ENCODE measurements around the gene DPCD. TPM values are rescaled to one million over a fixed set of nuclear protein-coding genes. Genes with fewer than 3 reads are reported as not detected.

The DPCD gene
- total and polyA plus RNA-seq, 11 donors, result 16.3 to 42.9 (median 23.8) TPM

DNA sequence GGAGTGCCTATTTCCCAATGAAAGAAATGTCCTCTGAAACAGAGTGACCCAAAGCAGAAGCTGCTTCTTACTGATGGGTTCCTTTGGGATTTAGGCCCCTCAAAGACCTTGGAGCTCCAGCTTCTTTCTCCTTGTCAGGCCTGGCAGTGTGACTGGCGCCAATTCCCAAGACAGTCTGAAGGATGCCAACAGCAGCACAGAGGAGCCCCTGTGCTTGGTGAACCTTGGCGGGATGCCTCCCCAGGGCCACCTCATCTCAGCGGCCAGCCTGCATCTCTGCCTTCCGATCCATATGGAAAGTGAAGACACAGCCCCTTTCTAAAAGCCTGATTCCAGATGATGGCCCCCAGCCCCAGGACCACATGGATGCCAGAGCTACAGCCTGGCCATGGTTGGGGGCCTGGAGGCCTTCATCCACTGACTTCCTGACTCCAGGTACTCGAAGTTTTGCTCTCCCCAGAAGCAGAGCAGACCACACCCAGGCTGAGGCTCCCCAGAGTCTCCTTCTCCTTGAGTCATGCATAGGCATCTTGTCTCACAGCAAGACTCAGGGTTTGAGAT, 61.5 kb downstream of the DPCD start:
- no peak for ATAC-seq
- H3K9me3 ChIP-seq, result no peaks in the 10 kb centered on the region
- no peak overlapping the region for H3K27ac ChIP-seq
- 77 to 92% (median 89%) methylated on average over 5 of the region's 5 CpGs for WGBS, 4 donors
- no peak for DNase-seq
- intact Hi-C loops (cut with DNase I), result no loop called here
- H3K27me3 ChIP-seq, result no peaks in the 10 kb centered on the region
- peaks cover 0 to 15% (median 4%) of the 10 kb centered on the region in 12 donors for H3K4me1 ChIP-seq
- no peak overlapping the region for H3K4me3 ChIP-seq
- TF ChIP-seq, protein P1, sequence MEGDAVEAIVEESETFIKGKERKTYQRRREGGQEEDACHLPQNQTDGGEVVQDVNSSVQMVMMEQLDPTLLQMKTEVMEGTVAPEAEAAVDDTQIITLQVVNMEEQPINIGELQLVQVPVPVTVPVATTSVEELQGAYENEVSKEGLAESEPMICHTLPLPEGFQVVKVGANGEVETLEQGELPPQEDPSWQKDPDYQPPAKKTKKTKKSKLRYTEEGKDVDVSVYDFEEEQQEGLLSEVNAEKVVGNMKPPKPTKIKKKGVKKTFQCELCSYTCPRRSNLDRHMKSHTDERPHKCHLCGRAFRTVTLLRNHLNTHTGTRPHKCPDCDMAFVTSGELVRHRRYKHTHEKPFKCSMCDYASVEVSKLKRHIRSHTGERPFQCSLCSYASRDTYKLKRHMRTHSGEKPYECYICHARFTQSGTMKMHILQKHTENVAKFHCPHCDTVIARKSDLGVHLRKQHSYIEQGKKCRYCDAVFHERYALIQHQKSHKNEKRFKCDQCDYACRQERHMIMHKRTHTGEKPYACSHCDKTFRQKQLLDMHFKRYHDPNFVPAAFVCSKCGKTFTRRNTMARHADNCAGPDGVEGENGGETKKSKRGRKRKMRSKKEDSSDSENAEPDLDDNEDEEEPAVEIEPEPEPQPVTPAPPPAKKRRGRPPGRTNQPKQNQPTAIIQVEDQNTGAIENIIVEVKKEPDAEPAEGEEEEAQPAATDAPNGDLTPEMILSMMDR (IDR thresholded peaks at IDR 0.05), result no peak
- TF ChIP-seq POLR2A (IDR thresholded peaks at IDR 0.05), result no peak
- H3K36me3 ChIP-seq, result peaks cover 0 to 64% (median 35%) of the 10 kb centered on the region in 9 donors

DNA sequence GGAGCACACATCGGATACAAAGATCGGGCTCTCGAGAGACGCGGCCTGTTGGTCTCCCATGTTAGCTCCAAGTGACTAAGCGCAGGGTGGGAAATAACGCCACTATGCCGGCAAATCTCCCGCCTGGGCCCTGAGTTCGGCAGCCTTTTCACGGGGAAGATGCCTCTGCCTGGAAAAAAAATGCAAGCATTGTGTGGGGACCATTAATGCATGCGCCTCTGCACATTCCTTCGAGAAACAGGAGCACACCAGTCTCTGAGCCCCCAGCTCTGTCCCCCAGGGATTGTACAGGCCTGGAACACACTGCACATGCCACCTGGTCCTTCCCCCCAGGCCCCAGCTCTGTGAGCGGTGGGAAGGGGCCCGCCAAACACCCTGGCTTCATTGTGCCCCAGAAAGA, 62.7 kb downstream of the DPCD start:
- no peaks in the 10 kb centered on the region for H3K9me3 ChIP-seq
- no peak overlapping the region for H3K4me3 ChIP-seq
- peaks cover 0 to 75% (median 42%) of the 10 kb centered on the region in 9 donors for H3K36me3 ChIP-seq
- ATAC-seq (no peak), DNase-seq (no peak)
- H3K27me3 ChIP-seq, result no peaks in the 10 kb centered on the region
- H3K4me1 ChIP-seq, result peaks cover 0 to 14% (median 3%) of the 10 kb centered on the region in 12 donors
- TF ChIP-seq, protein P1 (IDR thresholded peaks at IDR 0.05), result no peak
- no peak for TF ChIP-seq POLR2A (IDR thresholded peaks at IDR 0.05)
- WGBS, 4 donors, result 91 to 95% (median 94%) methylated on average over 15 of the region's 15 CpGs
- H3K27ac ChIP-seq, result no peak overlapping the region
- intact Hi-C loops (cut with DNase I), result no loop called here

DNA sequence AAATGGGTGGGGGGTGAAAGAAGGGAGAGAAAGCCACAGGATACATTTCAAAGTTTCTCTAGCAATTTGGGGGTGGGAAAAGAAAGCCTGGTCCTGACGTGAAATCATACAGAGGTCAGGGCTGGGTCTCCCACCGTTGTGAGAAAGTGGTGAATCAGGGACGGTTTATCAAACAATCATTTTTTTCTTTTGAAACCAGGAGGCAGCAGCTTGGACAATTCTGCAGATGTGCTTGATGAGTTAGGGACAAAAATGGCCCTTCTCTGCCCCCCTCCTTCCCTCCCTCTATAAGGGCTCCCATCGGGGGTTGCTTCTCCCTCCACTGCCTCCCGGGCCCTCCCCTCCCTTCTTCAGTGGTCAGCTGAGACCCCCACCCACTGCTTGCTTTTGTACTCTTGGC, 63.2 kb downstream of the DPCD start:
- ATAC-seq (no peak), DNase-seq (no peak)
- peaks cover 0 to 10% (median under 1%) of the 10 kb centered on the region in 12 donors for H3K4me1 ChIP-seq
- no peak overlapping the region for H3K4me3 ChIP-seq
- H3K9me3 ChIP-seq, result no peaks in the 10 kb centered on the region
- TF ChIP-seq, protein P1 (IDR thresholded peaks at IDR 0.05), result no peak
- TF ChIP-seq POLR2A (IDR thresholded peaks at IDR 0.05), result no peak
- H3K36me3 ChIP-seq, result peaks cover 0 to 78% (median 45%) of the 10 kb centered on the region in 9 donors
- no peaks in the 10 kb centered on the region for H3K27me3 ChIP-seq
- intact Hi-C loops (cut with DNase I), result no loop called here
- WGBS, 4 donors, result 87 to 88% (median 88%) methylated on average over 5 of the region's 5 CpGs
- H3K27ac ChIP-seq, result no peak overlapping the region

DNA sequence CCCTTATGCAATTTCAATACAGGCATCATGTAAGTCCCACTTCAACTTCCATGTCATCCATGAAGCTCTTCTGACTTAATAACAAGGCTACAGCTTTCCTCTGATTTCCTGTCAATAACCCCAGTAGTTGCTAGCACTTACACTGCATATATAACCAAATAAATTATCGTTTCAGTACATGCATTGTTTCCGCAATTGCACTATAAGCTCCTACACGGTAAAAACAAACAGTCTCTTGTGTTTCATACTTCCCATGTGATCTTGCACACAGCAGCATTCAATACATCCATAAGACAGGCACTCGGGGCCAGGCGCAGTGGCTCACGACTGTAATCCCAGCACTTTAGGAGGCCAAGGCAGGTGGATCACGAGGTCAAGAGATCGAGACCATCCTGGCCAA, 65.4 kb downstream of the DPCD start:
- WGBS, 4 donors, result 94 to 98% (median 96%) methylated on average over 8 of the region's 8 CpGs
- H3K9me3 ChIP-seq, result no peaks in the 10 kb centered on the region
- peaks cover 0 to 9% (median 0%) of the 10 kb centered on the region in 12 donors for H3K4me1 ChIP-seq
- ATAC-seq, result no peak
- TF ChIP-seq, protein P1 (IDR thresholded peaks at IDR 0.05), result no peak
- TF ChIP-seq POLR2A (IDR thresholded peaks at IDR 0.05), result no peak
- intact Hi-C loops (cut with DNase I), result no loop called here
- no peak overlapping the region for H3K4me3 ChIP-seq
- H3K27me3 ChIP-seq, result no peaks in the 10 kb centered on the region
- no peak for DNase-seq
- no peak overlapping the region for H3K27ac ChIP-seq
- H3K36me3 ChIP-seq, result peaks cover 0 to 80% (median 55%) of the 10 kb centered on the region in 9 donors
